K562 (cell line): ENCODE results near the gene CPED1.

Experiments used
- BDP1 ChIP-seq: IDR thresholded peaks from 3 replicates; pipeline ENCODE4 v1.6.1; 2011; ENCODE audit not compliant: insufficient read length, insufficient read depth
- CHCHD3 ChIP-seq: fragments of 250-450 bp; sonication (Bioruptor Pico); IDR thresholded peaks from 2 replicates; pipeline ENCODE4 v2.1.2; 2022; ENCODE audit warnings: mild to moderate bottlenecking
- CSDE1 ChIP-seq, 2 experiments: fragments of 450-650 bp; IDR thresholded peaks; 2 replicates each; pipeline ENCODE4 v1.6.1; 2016; ENCODE audit warnings: mild to moderate bottlenecking in 1 of 2
- CTCF ChIP-seq, 3 experiments: IDR thresholded peaks in 2 of 3; conservative IDR thresholded peaks in 1 of 3; 2 replicates each; pipeline ENCODE4 v1.5.1; 2011 to 2012; ENCODE audit warnings: low read length in 3 of 3, mild to moderate bottlenecking in 3 of 3, control low read depth in 2 of 3, improper control_type of control experiment in 1 of 3, inconsistent platforms in 1 of 3, low read depth in 1 of 3, mixed read lengths in 1 of 3, moderate library complexity in 1 of 3; ENCODE audit not compliant: insufficient read depth in 2 of 3
- E2F5 ChIP-seq: sonication (generic); formaldehyde crosslinking; IDR thresholded peaks from 2 replicates; pipeline ENCODE4 v1.8.0; 2022; ENCODE audit warnings: mild to moderate bottlenecking, missing genetic modification reagents
- GABPB1 ChIP-seq: sonication (generic); formaldehyde crosslinking; IDR thresholded peaks from 2 replicates; pipeline ENCODE4 v1.8.0; 2022; ENCODE audit warnings: mild to moderate bottlenecking, missing genetic modification reagents
- L3MBTL2 ChIP-seq: fragments of 450-650 bp; IDR thresholded peaks from 2 replicates; pipeline ENCODE4 v1.6.1; 2016; ENCODE audit warnings: mild to moderate bottlenecking, moderate library complexity
- PTRF ChIP-seq: fragments of 450-650 bp; IDR thresholded peaks from 2 replicates; pipeline ENCODE4 v1.6.1; 2016; ENCODE audit warnings: mild to moderate bottlenecking, missing genetic modification characterization, missing compliant biosample characterization
- TCF7 ChIP-seq: sonication (generic); IDR thresholded peaks from 2 replicates; pipeline ENCODE4 v1.6.1; 2016; ENCODE audit warnings: antibody characterized with exemption, borderline replicate concordance
- ZBTB5 ChIP-seq: fragments of 450-650 bp; IDR thresholded peaks from 2 replicates; pipeline ENCODE4 v1.6.1; 2017; ENCODE audit warnings: antibody characterized with exemption

- TF ChIP-seq CHCHD3 (CRISPR knock-in tag) (no peak), PTRF (tag) (no peak), L3MBTL2 (no peak), CTCF (IDR thresholded peaks at IDR 0.05 in 2 of 3, conservative IDR thresholded peaks at IDR 0.05 in 1 of 3; ENCODE audit: insufficient read depth in 2 of 3, low read depth in 1 of 3, low read length in 3 of 3) (no peak), BDP1 (no peak), ZBTB5 (no peak), E2F5 (CRISPR knock-in tag) (no peak), TCF7 (no peak), GABPB1 (CRISPR knock-in tag) (no peak), CSDE1 (IDR thresholded peaks at IDR 0.05) (no peak)
These were observed 21.6 kb upstream of the CPED1 start for GRCh38 chr7:120966961-120967360.
